Measurements from ENCODE around the gene LURAP1L.

LURAP1L gene

GRCh38 chr9:12774861-12775678 is at the start of gene LURAP1L:
TSS of gene LURAP1L (plus strand) at chr9:12775020. CDS start at chr9:12775716, 696 bp downstream.
- peak; percentile 70 for DNase-seq (ENCODE audit: low spot score)

GRCh38 chr9:12726795-12727194 is 48.0 kb upstream of the LURAP1L start:
- no peak for DNase-seq (ENCODE audit: low spot score)

GRCh38 chr9:12730198-12730597 is 44.6 kb upstream of the LURAP1L start:
- no peak for DNase-seq (ENCODE audit: low spot score)

DNA sequence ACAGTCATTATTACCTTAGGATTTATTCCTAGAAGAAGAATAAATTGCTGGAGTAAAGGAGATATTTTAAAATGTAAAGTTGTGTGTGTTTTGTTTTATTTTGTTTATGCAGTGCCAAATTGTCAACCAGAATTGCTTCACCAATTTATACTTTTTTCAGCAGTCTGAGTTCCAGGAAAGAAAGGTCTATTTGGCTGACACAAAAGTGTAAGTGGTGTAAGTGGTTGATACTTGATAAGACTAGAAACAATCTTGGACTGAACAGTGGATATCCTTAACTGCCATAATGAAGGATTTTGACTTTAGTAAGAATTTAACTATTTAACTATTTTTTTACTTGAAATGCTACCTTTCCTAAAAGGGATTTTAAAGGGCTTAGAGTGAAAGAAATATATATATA is 43.9 kb upstream of the LURAP1L start:
- DNase-seq (ENCODE audit: low spot score): no peak

DNA sequence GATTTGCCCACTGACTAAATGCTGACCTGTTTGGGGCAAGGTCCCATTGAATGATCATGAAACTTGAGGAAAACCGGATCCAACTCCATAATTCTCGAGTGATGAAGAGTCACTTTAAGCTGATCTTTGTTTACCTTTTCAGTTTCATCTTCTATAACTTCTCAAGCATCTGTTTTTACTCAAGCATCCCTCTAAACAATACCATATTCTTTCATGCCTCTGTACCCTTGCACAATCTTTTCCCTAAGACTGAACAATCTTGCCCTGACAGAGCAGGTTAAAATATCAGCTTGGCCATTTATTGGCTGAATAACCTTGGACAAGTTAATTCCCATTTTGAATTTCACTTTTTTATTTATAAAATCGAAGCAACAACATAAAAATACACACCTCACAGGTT is 41.8 kb upstream of the LURAP1L start:
- no peak for DNase-seq (ENCODE audit: low spot score)

DNA sequence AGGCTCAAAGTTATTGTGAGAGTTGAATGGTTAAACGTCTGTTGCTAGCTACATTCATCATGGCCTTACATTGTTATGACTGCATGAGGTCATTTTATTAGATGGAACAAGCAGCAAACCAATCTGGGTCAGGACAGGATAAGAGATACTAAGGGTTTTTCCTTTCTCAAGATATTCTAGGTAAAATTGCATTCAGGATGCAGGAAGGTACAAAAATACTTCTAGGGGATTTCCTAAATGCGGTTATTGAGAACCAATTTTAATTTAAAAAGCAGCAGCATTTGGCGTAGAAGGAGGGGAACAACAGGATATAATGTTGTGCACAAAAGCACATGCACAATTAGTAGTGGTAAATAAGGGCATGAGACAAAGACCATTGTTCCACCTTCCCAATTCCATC is 39.2 kb upstream of the LURAP1L start:
- DNase-seq (ENCODE audit: low spot score): no peak

DNA sequence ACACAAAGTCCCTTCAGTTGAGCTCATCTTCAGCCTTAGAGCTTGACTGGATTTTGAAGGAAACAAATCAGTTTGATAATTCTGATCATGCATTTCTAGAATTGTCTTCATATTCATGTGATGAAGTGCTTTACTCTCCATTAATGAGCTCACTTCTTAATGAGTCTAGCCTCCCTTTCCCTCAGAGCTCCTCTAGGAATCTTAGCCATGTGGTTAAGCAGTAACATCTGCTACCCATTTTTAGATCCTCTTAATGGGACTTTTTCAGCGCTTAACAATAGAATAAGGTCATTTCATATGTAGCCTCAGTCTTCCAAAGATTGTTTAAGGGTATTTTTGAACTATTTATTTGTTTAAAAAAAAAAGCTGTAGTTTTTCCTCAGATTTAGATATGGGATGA is 36.9 kb upstream of the LURAP1L start:
- no peak for DNase-seq (ENCODE audit: low spot score)

DNA sequence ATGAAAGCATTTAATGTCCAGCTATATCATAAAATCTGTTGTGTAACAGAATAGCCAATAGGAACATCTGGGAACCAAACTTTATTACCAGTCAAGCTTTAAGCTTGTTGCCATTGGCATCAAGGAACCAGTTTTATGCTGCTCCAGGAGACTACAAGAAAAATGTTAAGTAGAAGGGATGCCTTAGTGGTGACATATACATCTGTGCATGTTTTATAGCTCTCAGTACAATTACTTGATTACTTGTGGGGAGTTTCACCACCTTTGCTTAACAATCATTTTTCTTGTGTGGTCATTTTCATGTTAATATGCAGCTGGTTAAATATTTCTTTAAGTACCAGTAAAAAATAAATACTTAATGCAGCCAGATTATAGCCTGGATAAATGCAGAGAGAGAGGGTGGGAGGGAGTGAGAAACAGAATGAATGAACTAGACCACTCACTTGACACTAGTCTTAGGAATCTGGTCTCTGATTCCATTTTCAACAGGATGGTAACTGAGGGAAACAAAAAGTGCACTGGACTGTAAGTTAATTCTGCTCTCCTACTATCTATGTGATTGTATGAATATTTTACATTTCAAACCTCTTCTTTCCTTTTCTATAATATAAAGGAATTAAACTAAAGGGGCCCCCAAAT is 35.7 kb upstream of the LURAP1L start:
- DNase-seq (ENCODE audit: low spot score): no peak

- no peak for DNase-seq (ENCODE audit: low spot score)
Measured at GRCh38 chr9:12740845-12741244, 34.0 kb upstream of the LURAP1L start.

- no peak for DNase-seq (ENCODE audit: low spot score)
Measured at GRCh38 chr9:12748016-12748415, 26.8 kb upstream of the LURAP1L start.

DNA sequence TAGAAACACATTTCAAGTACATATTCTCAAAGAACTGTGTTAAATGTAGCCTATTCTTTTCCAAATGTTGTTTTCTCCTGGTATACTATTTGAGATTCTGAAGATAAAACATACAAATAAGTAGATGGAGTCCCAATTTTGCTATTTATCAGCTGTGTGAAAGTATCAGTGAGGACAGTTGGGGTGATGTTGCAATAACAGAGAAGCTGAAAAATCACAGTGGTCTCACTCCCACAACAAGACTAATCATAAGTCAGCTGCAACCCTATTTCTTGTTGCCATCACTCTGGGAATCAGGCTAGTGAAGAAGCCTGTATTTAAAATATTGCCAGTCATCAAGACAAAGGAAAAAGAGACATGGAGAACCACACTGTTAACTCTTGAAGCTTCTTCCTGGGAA is 25.9 kb upstream of the LURAP1L start:
- no peak for DNase-seq (ENCODE audit: low spot score)

DNA sequence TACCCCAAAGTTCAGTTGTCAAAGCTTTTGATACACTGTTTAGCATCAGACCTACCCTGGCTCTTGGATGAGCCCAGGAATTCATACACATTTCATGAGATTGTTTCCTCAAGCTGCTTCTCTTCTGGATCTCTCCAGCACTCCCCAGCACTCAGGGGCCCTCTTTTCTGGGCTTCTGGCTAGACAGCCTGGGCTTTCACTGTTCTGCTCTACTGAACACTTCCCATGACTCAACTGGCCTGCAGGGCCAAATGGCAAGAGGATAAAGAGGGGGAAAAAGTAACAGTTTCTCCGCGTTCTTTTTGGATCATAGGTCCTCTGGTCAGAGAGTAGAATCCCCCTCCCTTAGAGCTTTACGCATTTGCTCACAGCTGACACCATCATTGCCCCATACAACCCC is 20.9 kb upstream of the LURAP1L start:
- DNase-seq (ENCODE audit: low spot score): no peak

- DNase-seq (ENCODE audit: low spot score): no peak
Measured at GRCh38 chr9:12759761-12760160, 15.1 kb upstream of the LURAP1L start.

DNA sequence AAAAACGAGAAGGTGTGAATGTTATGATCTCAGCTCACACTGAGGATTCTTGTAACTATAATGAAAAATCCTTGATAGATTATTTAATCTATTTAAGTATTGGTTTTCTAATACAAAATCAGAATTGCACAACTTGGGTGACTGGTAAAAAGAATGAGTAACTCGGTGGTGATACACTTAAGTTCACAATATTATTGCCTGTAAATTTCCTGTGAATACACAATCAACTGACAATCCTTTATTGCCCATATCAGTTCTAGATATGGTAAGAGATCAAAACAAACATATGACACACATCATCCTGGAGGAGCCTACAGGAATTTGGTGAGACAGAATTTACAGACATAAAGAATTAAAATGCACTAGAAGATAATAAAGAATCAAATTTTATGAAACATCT is 14.1 kb upstream of the LURAP1L start:
- DNase-seq (ENCODE audit: low spot score): no peak

DNA sequence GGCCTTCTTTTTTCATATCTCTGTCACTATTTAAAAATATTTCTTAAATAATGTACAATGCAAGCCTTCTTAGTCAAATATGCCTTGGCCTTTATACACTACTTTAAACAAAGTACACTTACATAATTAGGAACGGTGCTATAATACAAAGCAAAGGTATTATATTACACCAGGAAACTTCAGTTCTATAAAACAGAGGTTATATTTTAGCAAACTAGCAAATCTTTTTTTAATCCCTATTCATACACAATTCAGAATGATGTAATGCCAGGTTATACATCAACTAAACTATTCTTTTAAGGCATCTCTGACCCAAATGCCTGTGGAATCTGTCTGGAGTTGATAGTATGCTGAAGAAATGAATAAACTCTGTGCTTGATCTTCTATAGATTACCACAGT is 10.7 kb upstream of the LURAP1L start:
- no peak for DNase-seq (ENCODE audit: low spot score)

- no peak for DNase-seq (ENCODE audit: low spot score)
Measured at GRCh38 chr9:12765088-12765798, 9.6 kb upstream of the LURAP1L start.

- no peak for DNase-seq (ENCODE audit: low spot score)
Measured at GRCh38 chr9:12766357-12766756, 8.5 kb upstream of the LURAP1L start.

GRCh38 chr9:12770261-12770660 is 4.6 kb upstream of the LURAP1L start:
- no peak for DNase-seq (ENCODE audit: low spot score)

- DNase-seq (ENCODE audit: low spot score): no peak
Measured at GRCh38 chr9:12771891-12772290, 2.9 kb upstream of the LURAP1L start.

- DNase-seq (ENCODE audit: low spot score): no peak
Measured at GRCh38 chr9:12773562-12773961, 1.3 kb upstream of the LURAP1L start.

- peak; percentile 85 for DNase-seq (ENCODE audit: low spot score)
Measured at GRCh38 chr9:12775679-12776512, 1.1 kb downstream of the LURAP1L start.

GRCh38 chr9:12776513-12777055 is 1.8 kb downstream of the LURAP1L start:
- DNase-seq (ENCODE audit: low spot score): peak; percentile 91
